Superior temporal gyrus (tissue), 1 donor: ENCODE results near the gene ACSM5.
"Not testable (repeated sequence)": the region's sequence is repeated elsewhere in the genome, so short reads cannot be mapped to it uniquely, and the experiment has no call there.

Experiments
- DNase-seq: peaks from one replicate; pipeline ENCODE4 v3.0.0-alpha.2; 2016; ENCODE audit errors: extremely low spot score

The ACSM5 gene

DNA sequence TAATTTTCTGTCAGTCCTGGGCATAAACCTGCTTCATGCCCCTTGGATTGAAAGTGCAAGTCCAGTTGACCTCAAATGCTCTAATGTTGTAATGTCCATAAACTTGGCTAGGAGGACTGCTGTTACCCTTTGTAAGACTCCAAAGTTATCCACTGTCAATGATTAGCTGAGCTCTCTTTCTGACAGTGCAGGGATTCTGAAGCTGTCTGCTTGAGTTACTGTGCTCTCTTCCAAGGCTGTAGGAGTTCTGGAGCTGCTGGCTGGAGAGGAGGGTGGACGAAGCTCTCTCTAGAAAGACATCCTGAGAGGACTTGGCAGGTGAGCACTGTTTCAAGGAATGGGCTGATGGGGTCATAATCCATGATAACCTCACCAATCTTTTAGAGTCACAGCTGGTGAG, 42.0 kb downstream of the ACSM5 start, which contains the start of gene ACSM2A:
ACSM2A (plus strand) TSS at position 158 of the 400 bp plus-strand sequence. CDS start 8,594 bp downstream, outside the sequence.
- not testable (repeated sequence) for DNase-seq

DNA sequence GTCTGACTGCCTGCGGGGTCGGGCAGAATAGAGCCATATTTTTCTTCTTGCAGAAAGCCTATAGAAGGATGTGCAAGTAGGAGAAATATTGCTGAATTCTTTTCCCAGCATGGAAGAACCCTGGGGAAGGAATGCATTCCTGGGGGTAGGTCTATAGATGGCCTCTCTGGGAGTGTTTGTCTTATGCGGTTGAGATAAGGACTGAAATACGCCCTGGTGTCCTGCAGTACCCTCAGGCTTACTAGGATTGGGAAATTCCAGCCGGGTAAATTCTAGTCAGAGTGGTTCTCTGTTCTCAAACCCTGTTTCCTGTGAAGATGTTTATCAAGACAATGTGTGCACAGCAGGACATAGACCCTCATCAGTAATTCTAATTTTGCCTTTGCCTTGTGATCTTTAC, 44.3 kb downstream of the ACSM5 start:
- DNase-seq, result not testable (repeated sequence)

DNA sequence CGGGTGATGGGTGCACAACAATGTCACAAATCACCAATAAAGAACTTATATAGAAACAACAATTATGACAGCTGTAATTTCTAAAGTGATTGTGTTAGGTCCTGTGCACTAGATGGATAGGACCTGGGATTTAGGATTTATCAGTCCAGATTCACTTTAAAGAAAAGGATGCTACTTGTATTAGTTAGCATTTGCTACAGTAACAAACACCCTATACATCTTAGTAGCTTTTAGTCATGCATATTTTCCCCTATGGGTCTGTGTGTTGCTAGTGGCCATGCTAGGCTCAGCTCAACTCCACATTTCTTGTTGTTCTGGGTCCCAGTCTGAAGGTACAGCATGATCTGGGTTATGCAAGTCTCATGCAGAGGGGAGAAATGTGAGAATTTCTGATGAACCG, 49.9 kb downstream of the ACSM5 start:
- DNase-seq, result not testable (repeated sequence)

DNA sequence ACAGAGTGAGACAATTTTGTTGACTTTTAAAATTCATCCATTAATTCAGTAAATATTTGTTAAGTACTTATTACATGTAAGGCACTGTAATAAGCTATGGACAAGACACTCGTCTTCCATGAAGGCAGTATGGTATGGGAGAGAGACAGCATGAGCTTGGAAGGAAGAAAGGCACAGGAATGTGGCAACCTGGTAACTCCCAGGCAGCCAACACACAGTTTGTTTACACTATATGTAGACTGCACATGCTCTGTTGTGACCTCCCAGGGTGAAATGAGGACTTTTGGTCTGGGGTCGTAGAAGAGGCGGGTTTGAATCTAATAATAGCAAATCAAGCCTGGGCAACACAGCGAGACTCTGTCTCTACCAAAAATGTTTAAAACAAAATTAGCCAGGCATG, 51.0 kb downstream of the ACSM5 start:
- not testable (repeated sequence) for DNase-seq

DNA sequence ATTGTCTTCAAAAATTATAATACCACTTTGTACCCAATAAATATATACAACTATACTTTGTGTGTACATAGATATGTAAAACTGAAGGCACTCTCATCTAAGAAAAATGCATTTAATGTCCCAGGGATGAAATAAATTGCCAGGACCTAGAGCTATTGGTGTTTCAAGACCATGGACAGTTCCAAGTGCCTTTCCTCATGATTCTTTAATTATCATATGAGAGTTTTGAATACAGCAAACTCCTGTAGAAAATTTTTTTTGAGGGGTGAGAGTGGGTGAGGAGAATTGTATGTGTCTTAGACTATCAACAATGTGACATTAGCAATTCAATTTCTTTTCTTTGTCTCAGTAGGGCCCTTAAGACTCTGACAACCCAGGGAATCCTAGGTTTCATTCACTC, 59.6 kb downstream of the ACSM5 start:
- not testable (repeated sequence) for DNase-seq

DNA sequence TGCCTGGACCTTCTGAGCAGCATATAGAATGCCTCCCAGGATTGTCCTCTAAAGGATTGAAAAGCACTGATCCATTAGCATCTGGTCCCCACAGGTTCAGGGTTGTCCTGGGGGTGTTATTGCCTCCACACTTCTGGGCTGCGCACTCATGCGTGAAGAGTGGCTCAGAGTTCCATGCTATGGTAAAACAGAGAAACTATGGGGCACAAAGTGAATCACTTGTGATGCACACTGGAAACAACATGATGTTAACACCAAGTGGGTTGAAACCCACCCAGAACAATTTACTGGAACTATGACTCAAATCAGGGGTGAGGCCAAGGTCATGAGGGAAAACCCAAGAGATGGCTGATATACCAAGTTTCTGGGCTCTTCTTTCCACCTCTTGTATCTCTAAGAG, 60.6 kb downstream of the ACSM5 start:
- DNase-seq, result not testable (repeated sequence)

DNA sequence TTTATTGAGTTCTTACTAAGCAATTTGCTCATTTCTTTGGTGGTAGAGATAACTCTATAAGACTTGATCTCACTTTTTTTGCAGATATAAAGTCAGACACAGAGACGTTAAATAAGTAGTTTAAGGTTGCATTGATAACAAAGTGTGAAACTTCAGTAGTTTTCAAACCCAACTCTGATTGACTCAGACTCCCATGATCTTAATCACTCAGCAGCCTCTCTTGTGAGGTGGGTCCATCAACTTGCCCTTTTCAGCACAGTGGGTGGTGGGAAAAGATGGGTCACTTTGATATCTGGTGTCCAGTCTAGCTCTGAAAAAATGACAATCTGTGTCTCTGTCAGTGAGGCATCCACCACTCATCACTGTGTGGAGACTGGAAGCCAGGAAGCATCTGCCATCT, 61.4 kb downstream of the ACSM5 start:
- DNase-seq, result not testable (repeated sequence)

DNA sequence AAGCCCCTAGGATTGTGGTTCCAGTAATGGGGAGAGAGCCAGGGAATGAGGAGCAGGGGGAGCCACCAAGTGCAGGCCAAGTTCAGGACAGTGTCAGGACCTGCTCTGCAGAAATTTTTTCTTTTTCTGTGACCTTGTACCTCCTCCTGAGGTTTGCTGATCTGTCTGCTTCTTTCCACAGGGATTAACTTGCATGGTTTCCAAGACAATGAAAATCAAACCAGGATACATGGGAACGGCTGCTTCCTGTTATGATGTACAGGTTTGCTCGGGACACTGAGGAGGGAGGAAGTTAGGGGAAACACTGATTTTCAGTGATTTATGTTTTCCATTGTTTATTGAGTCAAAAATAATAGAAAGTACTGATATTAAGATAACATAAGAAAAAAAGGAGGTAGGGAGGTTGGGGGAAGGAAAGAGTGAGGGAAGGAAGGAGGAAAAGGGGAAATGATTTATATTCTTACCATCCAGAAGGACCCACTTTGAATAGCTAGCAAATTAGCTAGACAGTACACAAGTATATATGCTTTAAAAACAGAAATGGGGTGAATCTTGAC, 67.9 kb downstream of the ACSM5 start:
- DNase-seq, result not testable (repeated sequence)

DNA sequence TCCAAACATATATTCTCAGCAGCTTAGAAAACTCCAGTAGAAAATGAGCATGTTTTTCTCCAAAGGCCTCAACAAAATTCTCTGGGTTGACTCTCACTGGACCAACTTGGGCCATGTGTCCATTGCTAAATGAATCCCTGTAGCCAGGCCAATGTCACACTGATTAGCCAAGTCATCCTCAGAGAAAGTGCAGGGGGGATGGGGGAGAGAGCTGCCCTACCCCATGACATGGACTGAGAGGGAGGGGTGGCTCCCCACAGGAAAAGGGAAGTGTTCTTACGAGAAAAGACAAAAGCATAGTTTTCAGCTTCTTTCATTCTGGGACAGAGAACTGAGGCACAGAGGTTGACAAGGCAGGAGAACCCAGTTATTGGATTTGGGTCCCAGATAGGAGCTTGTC, 74.7 kb downstream of the ACSM5 start:
- not testable (repeated sequence) for DNase-seq

DNA sequence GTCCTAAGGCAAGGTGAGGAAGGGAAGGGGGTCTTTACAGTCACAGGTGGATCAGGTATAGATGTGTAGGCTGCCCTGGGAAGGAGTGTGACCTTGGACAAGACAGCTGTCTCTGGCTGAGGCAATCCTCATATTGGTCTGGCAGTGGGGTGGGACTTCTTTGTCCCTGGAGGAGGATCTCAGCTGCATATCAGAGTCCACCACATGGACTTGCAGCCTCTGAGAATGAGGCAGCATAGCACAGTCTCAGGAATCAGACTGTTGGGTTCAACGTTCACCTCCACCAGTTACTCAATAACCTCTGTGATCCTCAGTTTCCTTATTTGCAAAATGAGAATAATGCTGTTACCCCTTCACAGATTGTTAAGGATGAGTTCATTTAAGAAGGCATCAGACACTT, 75.4 kb downstream of the ACSM5 start:
- no peak for DNase-seq

DNA sequence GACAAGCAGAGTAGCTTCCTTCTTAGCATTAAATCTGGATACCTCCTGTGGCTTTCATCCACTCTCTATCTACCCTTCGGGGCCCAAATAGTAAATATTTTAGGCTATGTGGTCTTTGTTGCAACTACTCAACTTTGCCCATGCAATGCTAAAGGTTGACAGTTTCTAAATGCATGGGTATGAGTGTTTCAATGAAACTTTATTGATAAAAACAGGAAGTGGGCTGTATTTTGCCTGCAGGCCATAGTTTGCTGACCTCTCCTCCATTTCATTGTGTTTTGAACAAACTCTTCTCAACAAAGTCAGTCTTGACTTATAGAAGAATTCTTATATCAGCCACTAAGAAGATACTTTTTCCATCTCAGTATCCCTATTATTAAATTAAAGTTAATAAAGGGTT, 76.1 kb downstream of the ACSM5 start:
- DNase-seq, result no peak
